Endothelial cell of umbilical vein (primary cell): Measurements from ENCODE around the gene CRACR2B.

ENCODE experiments used
- EZH2 ChIP-seq: IDR thresholded peaks from 2 replicates; pipeline ENCODE4 v1.6.1; 2012; ENCODE audit warnings: borderline replicate concordance, low read depth, mild to moderate bottlenecking, moderate library complexity, low read length, inconsistent platforms; ENCODE audit not compliant: severe bottlenecking
- FOS ChIP-seq: IDR thresholded peaks from 2 replicates; pipeline ENCODE4 v1.6.1; 2011; ENCODE audit warnings: mild to moderate bottlenecking, low read length, moderate library complexity, borderline replicate concordance; ENCODE audit not compliant: insufficient read depth
- GATA2 ChIP-seq: IDR thresholded peaks from 2 replicates; pipeline ENCODE4 v1.7.0; 2011; ENCODE audit warnings: low read depth, mild to moderate bottlenecking, moderate library complexity, mixed read lengths, low read length; ENCODE audit not compliant: insufficient read length, insufficient read depth
- POLR2A ChIP-seq: IDR thresholded peaks from 2 replicates; pipeline ENCODE4 v1.6.1; 2012; ENCODE audit warnings: low read depth, mild to moderate bottlenecking, control low read depth, low read length
- POLR2AphosphoS5 ChIP-seq: IDR thresholded peaks from 2 replicates; pipeline ENCODE4 v1.6.1; 2012; ENCODE audit warnings: low read depth, mild to moderate bottlenecking, control low read depth, low read length, moderate library complexity; ENCODE audit not compliant: insufficient read depth
- TF ChIP-seq, protein P1 (sequence below), 2 donors: IDR thresholded peaks; 1 replicate in 1 of 2; 2 replicates in 1 of 2; pipeline ENCODE4 v1.5.1; 2011; ENCODE audit warnings: low read length in 2 of 2, mild to moderate bottlenecking in 2 of 2, moderate library complexity in 2 of 2, control low read depth in 1 of 2, inconsistent platforms in 1 of 2, low read depth in 1 of 2; ENCODE audit not compliant: insufficient read depth in 1 of 2; ENCODE audit errors: extremely low read depth in 1 of 2
- TF ChIP-seq, protein P2 (sequence below): IDR thresholded peaks from 2 replicates; pipeline ENCODE4 v1.6.1; 2011; ENCODE audit not compliant: insufficient read depth, insufficient read length

DNA sequence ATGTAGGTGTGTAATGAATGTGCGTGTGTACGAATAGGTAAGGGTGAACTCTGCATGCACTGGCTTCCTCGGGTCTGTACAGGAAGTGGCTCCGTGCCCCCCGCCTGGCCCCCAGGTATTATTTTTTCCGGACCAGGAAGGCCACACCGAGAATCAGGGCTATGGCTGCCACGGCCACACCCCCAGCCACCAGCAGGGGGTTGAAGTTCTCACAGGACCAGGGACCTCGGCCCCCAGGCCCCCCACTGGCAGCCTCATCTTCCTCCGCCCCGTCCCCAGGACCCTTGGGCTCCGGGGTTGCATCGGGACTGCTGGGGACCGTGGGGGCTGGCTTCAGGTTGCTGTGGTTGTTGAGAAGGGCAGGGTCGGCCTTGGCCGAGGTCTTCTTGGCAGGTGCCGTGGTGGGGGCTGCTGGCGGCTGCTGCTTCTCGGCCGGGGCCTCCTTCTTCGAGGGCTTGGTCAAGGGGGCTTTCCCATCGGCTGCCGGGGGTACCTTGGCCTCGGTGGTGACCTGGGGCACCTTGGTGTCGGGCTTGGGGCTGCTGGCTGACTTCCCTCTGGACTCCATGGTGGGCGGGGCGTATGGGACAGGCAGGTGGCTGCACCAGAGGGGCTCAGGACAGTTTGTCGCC is 39.6 kb upstream of the CRACR2B start:
- TF ChIP-seq, protein P1, sequence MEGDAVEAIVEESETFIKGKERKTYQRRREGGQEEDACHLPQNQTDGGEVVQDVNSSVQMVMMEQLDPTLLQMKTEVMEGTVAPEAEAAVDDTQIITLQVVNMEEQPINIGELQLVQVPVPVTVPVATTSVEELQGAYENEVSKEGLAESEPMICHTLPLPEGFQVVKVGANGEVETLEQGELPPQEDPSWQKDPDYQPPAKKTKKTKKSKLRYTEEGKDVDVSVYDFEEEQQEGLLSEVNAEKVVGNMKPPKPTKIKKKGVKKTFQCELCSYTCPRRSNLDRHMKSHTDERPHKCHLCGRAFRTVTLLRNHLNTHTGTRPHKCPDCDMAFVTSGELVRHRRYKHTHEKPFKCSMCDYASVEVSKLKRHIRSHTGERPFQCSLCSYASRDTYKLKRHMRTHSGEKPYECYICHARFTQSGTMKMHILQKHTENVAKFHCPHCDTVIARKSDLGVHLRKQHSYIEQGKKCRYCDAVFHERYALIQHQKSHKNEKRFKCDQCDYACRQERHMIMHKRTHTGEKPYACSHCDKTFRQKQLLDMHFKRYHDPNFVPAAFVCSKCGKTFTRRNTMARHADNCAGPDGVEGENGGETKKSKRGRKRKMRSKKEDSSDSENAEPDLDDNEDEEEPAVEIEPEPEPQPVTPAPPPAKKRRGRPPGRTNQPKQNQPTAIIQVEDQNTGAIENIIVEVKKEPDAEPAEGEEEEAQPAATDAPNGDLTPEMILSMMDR (IDR thresholded peaks at IDR 0.05; ENCODE audit: extremely low read depth in 1 of 2, insufficient read depth in 1 of 2, low read depth in 1 of 2, low read length in 2 of 2): peak in 1 of 2 donors; percentile 23
- TF ChIP-seq EZH2 (no peak), POLR2A (no peak), GATA2 (no peak), POLR2AphosphoS5 (no peak), FOS (no peak)
- TF ChIP-seq, protein P2, sequence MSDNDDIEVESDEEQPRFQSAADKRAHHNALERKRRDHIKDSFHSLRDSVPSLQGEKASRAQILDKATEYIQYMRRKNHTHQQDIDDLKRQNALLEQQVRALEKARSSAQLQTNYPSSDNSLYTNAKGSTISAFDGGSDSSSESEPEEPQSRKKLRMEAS: no peak
